Lower leg skin (tissue), 4 donors: Measurements from ENCODE around the gene TIAM2. TPM values are rescaled to one million over a fixed set of nuclear protein-coding genes. Genes with fewer than 3 reads are reported as not detected.

ENCODE experiments used
- DNase-seq, 2 donors: peaks; one replicate each; pipeline ENCODE4 v3.0.0-alpha.2; 2019; ENCODE audit warnings: low spot score in 2 of 2
- H3K4me3 ChIP-seq: fragments of 200-600 bp; sonication (generic); 2 replicates; pipeline ENCODE4 v1.5.1; 2017; ENCODE audit warnings: mild to moderate bottlenecking, low read depth; ENCODE audit not compliant: poor library complexity, severe bottlenecking
- CTCF ChIP-seq, 3 donors: fragments of 450-650 bp; IDR thresholded peaks; one replicate each; pipeline ENCODE4 v1.5.1; 2016; ENCODE audit warnings: antibody characterized with exemption in 3 of 3, mild to moderate bottlenecking in 3 of 3, moderate library complexity in 2 of 3
- POLR2A ChIP-seq, 2 donors: fragments of 450-650 bp; IDR thresholded peaks; one replicate each; pipeline ENCODE4 v1.6.1; 2016 to 2017; ENCODE audit warnings: antibody characterized with exemption in 2 of 2, mild to moderate bottlenecking in 1 of 2, moderate library complexity in 1 of 2
- WGBS, 2 donors: methylation state at CpG; one replicate each; pipeline ENCODE4 v1.1.5; 2018; 5-methylcytosine and 5-hydroxymethylcytosine counted together
- intact Hi-C: fragments of 100-400 bp; cut with DNase I; formaldehyde crosslinking; loops from one replicate; pipeline ENCODE4 v1.15.0; 2023; ENCODE audit warnings: low total_unique reads
- total RNA-seq, 4 donors: library from RNA; depleted of rRNA; stranded (reverse); fragments of >200 nt; gene quantifications; one replicate each; pipeline ENCODE4 v1.1.0, GENCODE V29; 2016

The TIAM2 gene
- total RNA-seq, 4 donors from 2014 or later, result 5.4 to 11.0 (median 7.4) TPM

DNA sequence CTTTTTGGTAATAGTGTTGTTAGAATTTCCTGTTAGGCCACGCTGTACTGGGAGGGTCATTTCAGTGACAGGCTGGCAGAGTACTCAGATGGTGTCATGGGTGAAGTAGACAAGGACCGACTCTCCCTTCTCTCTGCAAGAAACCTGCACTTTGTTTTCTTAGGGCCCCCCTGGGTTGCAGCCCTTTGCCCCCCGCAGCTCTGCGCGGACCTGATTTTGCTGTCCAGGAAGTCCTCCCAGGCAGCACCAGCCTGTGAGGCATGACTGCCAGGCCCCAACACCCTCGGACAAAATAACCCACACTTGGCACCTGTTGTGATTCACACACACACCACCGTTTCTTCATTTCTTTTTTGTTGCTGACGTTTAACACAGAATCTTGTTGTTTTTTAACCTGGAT lies 246.9 kb downstream of the TIAM2 start:
- intact Hi-C loops, result no loop called here
- no peak overlapping the region for H3K4me3 ChIP-seq
- TF ChIP-seq POLR2A (IDR thresholded peaks at IDR 0.05) (no peak), CTCF (IDR thresholded peaks at IDR 0.05) (no peak)
- DNase-seq, result no peak
- 86 to 92% methylated on average over 8 of the region's 8 CpGs for whole genome bisulfite sequencing, 2 donors

GRCh38 chr6:155244434-155244833 lies 249.3 kb downstream of the TIAM2 start:
- no peak overlapping the region for H3K4me3 ChIP-seq
- intact Hi-C loops, result no loop called here
- TF ChIP-seq POLR2A (IDR thresholded peaks at IDR 0.05) (no peak), CTCF (IDR thresholded peaks at IDR 0.05) (no peak)
- 88 to 89% methylated on average over 4 of the region's 4 CpGs for WGBS, 2 donors
- no peak for DNase-seq

DNA sequence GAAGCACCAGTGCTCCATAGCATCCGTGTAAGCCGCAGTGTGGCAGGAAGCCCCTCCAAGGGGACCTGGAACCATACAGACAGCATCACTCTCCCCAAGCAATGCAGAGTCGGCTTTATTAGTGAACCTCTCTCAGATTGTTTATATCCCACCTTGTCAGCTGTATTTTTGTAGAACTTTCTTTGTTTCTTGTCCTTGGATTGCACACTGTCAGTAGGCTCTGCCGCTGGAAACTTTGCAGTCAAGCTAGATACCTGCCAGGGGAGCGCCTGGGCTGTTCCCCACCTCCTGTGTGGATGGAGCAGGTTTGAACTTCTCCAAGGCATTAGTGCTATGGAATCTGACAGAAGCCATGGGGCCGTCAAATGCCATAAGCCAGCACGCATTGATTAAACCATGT lies 250.1 kb downstream of the TIAM2 start:
- WGBS, 2 donors, result 93 to 94% methylated on average over 7 of the region's 7 CpGs
- intact Hi-C loops, result no loop called here
- TF ChIP-seq CTCF (IDR thresholded peaks at IDR 0.05) (no peak), POLR2A (IDR thresholded peaks at IDR 0.05) (no peak)

GRCh38 chr6:155245831-155246230 lies 250.7 kb downstream of the TIAM2 start:
- H3K4me3 ChIP-seq, result no peak overlapping the region
- no peak for DNase-seq
- TF ChIP-seq CTCF (IDR thresholded peaks at IDR 0.05) (no peak), POLR2A (IDR thresholded peaks at IDR 0.05) (no peak)
- intact Hi-C loops, result no loop called here
- 85 to 86% methylated on average over 3 of the region's 3 CpGs for WGBS, 2 donors

More for the DNA sequence above, 250.1 kb downstream of the TIAM2 start:
- DNase-seq, result no peak
- no peak overlapping the region for H3K4me3 ChIP-seq

GRCh38 chr6:155246825-155247224 lies 251.7 kb downstream of the TIAM2 start:
- DNase-seq, result peak in 1 of 2 donors; percentile 25
- intact Hi-C loops, result no loop called here
- TF ChIP-seq CTCF (IDR thresholded peaks at IDR 0.05), result no peak
- no peak for TF ChIP-seq POLR2A (IDR thresholded peaks at IDR 0.05)
- WGBS, 2 donors, result 73 to 80% methylated on average over 2 of the region's 2 CpGs
- H3K4me3 ChIP-seq, result no peak overlapping the region

GRCh38 chr6:155247618-155248007 lies 252.5 kb downstream of the TIAM2 start:
- H3K4me3 ChIP-seq, result no peak overlapping the region
- peak in 1 of 2 donors; percentile 59 for DNase-seq
- no peak for TF ChIP-seq POLR2A (IDR thresholded peaks at IDR 0.05)
- intact Hi-C loops, result no loop called here
- 70 to 91% methylated on average over 5 of the region's 5 CpGs for WGBS, 2 donors
